Karpas-422 (cell line): ENCODE results near the gene SUPT3H. TPM values are rescaled to one million over a fixed set of nuclear protein-coding genes. Genes with fewer than 3 reads are reported as not detected.

Source experiments
- DNase-seq: peaks from one replicate; pipeline ENCODE4 v3.0.0-alpha.2; 2015
- H2AFZ ChIP-seq: fragments of 200-600 bp; sonication (generic); 2 replicates; pipeline ENCODE4 v1.6.1; 2014; ENCODE audit warnings: antibody characterized with exemption, low read length, mixed read lengths
- H3K27ac ChIP-seq: fragments of 200-600 bp; sonication (generic); 2 replicates; pipeline ENCODE4 v1.5.1; 2014; ENCODE audit warnings: mild to moderate bottlenecking, low read length, moderate library complexity
- H3K27me3 ChIP-seq: fragments of 200-600 bp; sonication (generic); 2 replicates; pipeline ENCODE4 v1.6.1; 2014; ENCODE audit warnings: low read length, mixed read lengths
- H3K36me3 ChIP-seq: fragments of 200-600 bp; sonication (generic); 2 replicates; pipeline ENCODE4 v1.6.1; 2014; ENCODE audit warnings: low read length, mixed read lengths; ENCODE audit not compliant: insufficient read depth
- H3K4me1 ChIP-seq: fragments of 200-600 bp; sonication (generic); 2 replicates; pipeline ENCODE4 v1.6.1; 2014; ENCODE audit warnings: mild to moderate bottlenecking, low read length, mixed read lengths
- H3K4me2 ChIP-seq: fragments of 200-600 bp; sonication (generic); 2 replicates; pipeline ENCODE4 v1.6.1; 2014; ENCODE audit warnings: low read length, low read depth, mild to moderate bottlenecking; ENCODE audit not compliant: poor library complexity, severe bottlenecking
- H3K4me3 ChIP-seq: fragments of 200-600 bp; sonication (generic); 2 replicates; pipeline ENCODE4 v1.5.1; 2014; ENCODE audit warnings: mild to moderate bottlenecking, antibody characterized with exemption, low read length, mixed read lengths
- H3K79me2 ChIP-seq: fragments of 200-600 bp; sonication (generic); 2 replicates; pipeline ENCODE4 v1.6.1; 2014; ENCODE audit warnings: mild to moderate bottlenecking, low read length, mixed read lengths
- H3K9ac ChIP-seq: fragments of 200-600 bp; sonication (generic); 2 replicates; pipeline ENCODE4 v1.6.0; 2014; ENCODE audit warnings: low read length
- H3K9me2 ChIP-seq: fragments of 200-600 bp; sonication (generic), shearing (Covaris generic); replicated peaks from 2 replicates; pipeline ENCODE4 v1.6.0; 2014; ENCODE audit warnings: mild to moderate bottlenecking, low read length, moderate library complexity; ENCODE audit not compliant: insufficient read depth
- H3K9me3 ChIP-seq: fragments of 300-700, 200-600 bp; sonication (generic); 2 replicates; pipeline ENCODE4 v1.6.1; 2014; ENCODE audit warnings: low read length, mixed read lengths
- H4K20me1 ChIP-seq: fragments of 200-600 bp; sonication (generic); 2 replicates; pipeline ENCODE4 v1.6.1; 2014; ENCODE audit warnings: mild to moderate bottlenecking, antibody characterized with exemption, low read length, low read depth; ENCODE audit not compliant: insufficient read depth
- total RNA-seq: library from RNA; depleted of rRNA; stranded (reverse); fragments of >200 nt; shearing (Covaris generic); gene quantifications from 2 replicates; pipeline ENCODE4 v1.2.3, GENCODE V29; 2014; ENCODE audit warnings: low replicate concordance

SUPT3H gene
- total RNA-seq, 1 experiment from 2014 or later = 2.6 TPM

GRCh38 chr6:44800171-44800783 lies 577.5 kb downstream of the SUPT3H start:
- no peak for DNase-seq
- H3K9ac ChIP-seq = no peak overlapping the region
- no peaks in the 10 kb centered on the region for H4K20me1 ChIP-seq
- H3K27ac ChIP-seq = no peak overlapping the region
- H3K4me2 ChIP-seq = no peak overlapping the region
- no peak overlapping the region for H2AFZ ChIP-seq
- H3K9me3 ChIP-seq = no peaks in the 10 kb centered on the region
- no peaks in the 10 kb centered on the region for H3K36me3 ChIP-seq
- no peaks in the 10 kb centered on the region for H3K9me2 ChIP-seq
- no peaks in the 10 kb centered on the region for H3K79me2 ChIP-seq
- no peaks in the 10 kb centered on the region for H3K4me1 ChIP-seq
- H3K4me3 ChIP-seq = no peak overlapping the region
- no peaks in the 10 kb centered on the region for H3K27me3 ChIP-seq

- no peak for DNase-seq
- Histone ChIP-seq H3K9ac (no peak overlapping the region), H3K9me3 (no peaks in the 10 kb centered on the region), H4K20me1 (no peaks in the 10 kb centered on the region), H3K27ac (no peak overlapping the region), H3K27me3 (no peaks in the 10 kb centered on the region), H3K79me2 (no peaks in the 10 kb centered on the region), H3K4me2 (no peak overlapping the region), H3K4me3 (no peak overlapping the region), H2AFZ (no peak overlapping the region), H3K36me3 (no peaks in the 10 kb centered on the region), H3K4me1 (no peaks in the 10 kb centered on the region), H3K9me2 (no peaks in the 10 kb centered on the region)
These were observed 580.0 kb downstream of the SUPT3H start for GRCh38 chr6:44797746-44798145.

GRCh38 chr6:44795326-44795725 lies 582.4 kb downstream of the SUPT3H start:
- no peaks in the 10 kb centered on the region for H4K20me1 ChIP-seq
- H2AFZ ChIP-seq = no peak overlapping the region
- H3K4me1 ChIP-seq = no peaks in the 10 kb centered on the region
- H3K4me3 ChIP-seq = no peak overlapping the region
- no peaks in the 10 kb centered on the region for H3K9me2 ChIP-seq
- no peaks in the 10 kb centered on the region for H3K27me3 ChIP-seq
- H3K36me3 ChIP-seq = no peaks in the 10 kb centered on the region
- H3K9ac ChIP-seq = no peak overlapping the region
- no peak overlapping the region for H3K27ac ChIP-seq
- DNase-seq = no peak
- no peaks in the 10 kb centered on the region for H3K9me3 ChIP-seq
- H3K4me2 ChIP-seq = no peak overlapping the region
- no peaks in the 10 kb centered on the region for H3K79me2 ChIP-seq

- no peak overlapping the region for H2AFZ ChIP-seq
- no peaks in the 10 kb centered on the region for H3K9me2 ChIP-seq
- no peaks in the 10 kb centered on the region for H3K4me1 ChIP-seq
- H3K4me2 ChIP-seq = no peak overlapping the region
- H3K9me3 ChIP-seq = no peaks in the 10 kb centered on the region
- H3K36me3 ChIP-seq = no peaks in the 10 kb centered on the region
- no peak overlapping the region for H3K27ac ChIP-seq
- H3K9ac ChIP-seq = no peak overlapping the region
- no peak for DNase-seq
- H3K4me3 ChIP-seq = no peak overlapping the region
- no peaks in the 10 kb centered on the region for H4K20me1 ChIP-seq
- no peaks in the 10 kb centered on the region for H3K27me3 ChIP-seq
- no peaks in the 10 kb centered on the region for H3K79me2 ChIP-seq
These were observed 587.9 kb downstream of the SUPT3H start for GRCh38 chr6:44789806-44790205.

GRCh38 chr6:44789061-44789460 lies 588.7 kb downstream of the SUPT3H start:
- no peaks in the 10 kb centered on the region for H3K4me1 ChIP-seq
- H3K27ac ChIP-seq = no peak overlapping the region
- no peak overlapping the region for H3K4me2 ChIP-seq
- H3K9me2 ChIP-seq = no peaks in the 10 kb centered on the region
- H4K20me1 ChIP-seq = no peaks in the 10 kb centered on the region
- no peak overlapping the region for H3K9ac ChIP-seq
- H3K36me3 ChIP-seq = no peaks in the 10 kb centered on the region
- DNase-seq = no peak
- H3K27me3 ChIP-seq = no peaks in the 10 kb centered on the region
- H3K9me3 ChIP-seq = no peaks in the 10 kb centered on the region
- H3K79me2 ChIP-seq = no peaks in the 10 kb centered on the region
- no peak overlapping the region for H3K4me3 ChIP-seq
- H2AFZ ChIP-seq = no peak overlapping the region

GRCh38 chr6:44788387-44788981 lies 589.2 kb downstream of the SUPT3H start:
- H3K9me2 ChIP-seq = no peaks in the 10 kb centered on the region
- H3K79me2 ChIP-seq = no peaks in the 10 kb centered on the region
- H3K4me2 ChIP-seq = no peak overlapping the region
- no peak overlapping the region for H3K4me3 ChIP-seq
- no peaks in the 10 kb centered on the region for H4K20me1 ChIP-seq
- no peaks in the 10 kb centered on the region for H3K36me3 ChIP-seq
- no peaks in the 10 kb centered on the region for H3K4me1 ChIP-seq
- H3K9ac ChIP-seq = no peak overlapping the region
- H2AFZ ChIP-seq = no peak overlapping the region
- no peaks in the 10 kb centered on the region for H3K27me3 ChIP-seq
- no peaks in the 10 kb centered on the region for H3K9me3 ChIP-seq
- H3K27ac ChIP-seq = no peak overlapping the region
- no peak for DNase-seq

- Histone ChIP-seq H3K4me1 (no peaks in the 10 kb centered on the region), H3K9me3 (no peaks in the 10 kb centered on the region), H3K27ac (no peak overlapping the region), H3K36me3 (no peaks in the 10 kb centered on the region), H3K79me2 (no peaks in the 10 kb centered on the region), H3K9ac (no peak overlapping the region), H3K4me3 (no peak overlapping the region), H2AFZ (no peak overlapping the region), H3K9me2 (no peaks in the 10 kb centered on the region), H3K4me2 (no peak overlapping the region), H4K20me1 (no peaks in the 10 kb centered on the region), H3K27me3 (no peaks in the 10 kb centered on the region)
- no peak for DNase-seq
These were observed 590.4 kb downstream of the SUPT3H start for GRCh38 chr6:44787254-44787834.

- Histone ChIP-seq H3K36me3 (no peaks in the 10 kb centered on the region), H3K27me3 (no peaks in the 10 kb centered on the region), H2AFZ (no peak overlapping the region), H3K9me2 (no peaks in the 10 kb centered on the region), H3K27ac (no peak overlapping the region), H4K20me1 (no peaks in the 10 kb centered on the region), H3K4me3 (no peak overlapping the region), H3K4me2 (no peak overlapping the region), H3K79me2 (no peaks in the 10 kb centered on the region), H3K9me3 (no peaks in the 10 kb centered on the region), H3K9ac (no peak overlapping the region), H3K4me1 (no peaks in the 10 kb centered on the region)
- DNase-seq = no peak
These were observed 592.6 kb downstream of the SUPT3H start for GRCh38 chr6:44785130-44785529.
